Peyer's patch (tissue), 4 donors: ENCODE data around the gene LCP2.

ENCODE experiments used
- CTCF ChIP-seq, 6 experiments: fragments of 450-650 bp in 4 of 6; fragments of 200-600 bp in 2 of 6; sonication (generic) in 1 of 6; IDR thresholded peaks; one replicate each; pipeline ENCODE4 v1.5.1; 2017 to 2019; ENCODE audit warnings: antibody characterized with exemption in 6 of 6, mild to moderate bottlenecking in 3 of 6, moderate library complexity in 1 of 6
- POLR2A ChIP-seq, 2 donors: fragments of 450-650 bp; IDR thresholded peaks; one replicate each; pipeline ENCODE4 v1.5.1; 2017; ENCODE audit warnings: antibody characterized with exemption in 2 of 2, mild to moderate bottlenecking in 2 of 2, moderate library complexity in 2 of 2

DNA sequence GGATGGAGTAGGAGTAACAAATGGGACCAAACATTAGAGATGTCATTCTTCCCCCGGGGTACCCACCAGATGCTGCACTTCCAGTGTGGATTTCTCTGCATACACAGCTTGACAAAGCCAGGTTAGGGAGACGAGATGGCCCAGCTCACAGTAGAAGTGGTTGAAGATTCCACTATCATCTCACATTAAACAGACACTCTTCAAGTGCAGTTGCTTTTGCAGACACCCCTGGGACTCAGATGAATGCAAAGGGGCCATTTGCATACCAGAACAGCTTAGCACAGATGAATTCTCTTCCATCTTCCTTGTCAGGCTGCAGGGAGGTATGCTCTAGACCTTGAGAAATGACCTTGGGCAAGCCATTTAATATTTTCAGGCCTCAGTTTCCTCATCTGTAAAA is 77.4 kb downstream of the LCP2 start:
- TF ChIP-seq CTCF (IDR thresholded peaks at IDR 0.05) (no peak), POLR2A (IDR thresholded peaks at IDR 0.05) (no peak)
